ENCODE results near the gene SUMO4.

DNA sequence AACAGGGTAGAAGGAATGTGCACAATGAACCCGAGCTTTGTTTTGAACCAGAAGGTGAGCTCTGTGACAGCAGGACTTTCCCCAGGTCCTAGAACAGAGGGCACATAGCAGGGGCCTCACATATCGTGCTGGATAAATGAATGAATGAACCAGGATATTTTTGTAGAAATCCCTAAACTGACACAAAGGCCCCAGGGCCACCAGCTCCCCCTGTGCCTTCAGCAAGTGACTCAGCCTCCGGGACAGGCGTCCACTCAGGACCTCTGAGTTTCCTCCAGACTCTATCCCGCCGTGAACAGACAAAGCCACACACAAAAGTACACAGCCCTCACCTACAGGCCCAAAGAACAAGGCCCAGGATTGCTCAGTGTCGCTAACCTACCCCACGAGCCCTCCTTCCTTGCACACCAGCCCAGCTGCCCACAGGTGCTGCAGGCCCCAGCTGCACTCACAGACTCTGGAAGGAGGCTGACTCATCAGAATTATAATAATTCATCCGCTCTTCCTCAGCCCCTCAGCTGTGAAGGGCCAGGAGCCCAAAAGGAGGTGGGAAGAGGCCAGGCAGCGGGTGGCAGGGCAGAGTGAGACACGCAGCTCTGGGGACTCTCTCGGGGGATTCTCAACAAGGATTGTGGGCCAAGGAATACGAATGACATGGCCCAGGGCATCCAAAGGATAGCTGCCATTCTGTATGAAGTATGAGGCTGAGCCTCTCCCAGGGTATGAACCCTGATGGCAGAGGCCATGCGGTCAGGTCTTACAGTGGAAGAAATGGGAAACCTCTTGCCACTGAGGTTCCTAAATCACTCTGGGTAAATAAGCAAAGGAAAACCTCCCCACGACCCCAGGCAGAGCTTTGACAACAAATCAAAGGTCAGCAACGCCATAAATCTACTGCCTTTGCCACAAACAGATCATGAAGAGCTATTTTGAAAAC lies 40.9 kb downstream of the SUMO4 start:
- TF ChIP-seq RCOR1 (IDR thresholded peaks at IDR 0.05; ENCODE audit: borderline replicate concordance in 1 of 2, low read depth in 2 of 2, low read length in 2 of 2) (no peak), NR1H2 (CRISPR knock-in tag; IDR thresholded peaks at IDR 0.05) (no peak)

Data from K562 (cell line).